Endothelial cell of umbilical vein (primary cell): ENCODE data around the gene CCL21. TPM values are rescaled to one million over a fixed set of nuclear protein-coding genes. Genes with fewer than 3 reads are reported as not detected.

ENCODE experiments used
- BruUV-seq: library from RNA; stranded (reverse); fragments of 400-500 nt; replicated peaks from 2 replicates; lab custom pipeline; 2021; lab: Mats Ljungman, UMichigan
- CTCF ChIA-PET: fragments of 300-600, 350-600 bp; sonication (Branson Sonifier 250); formaldehyde crosslinking; loops from one replicate; lab custom pipeline; 2021; ENCODE audit warnings: antibody characterized with exemption, inconsistent platforms; lab: Charles Lee
- POLR2A ChIA-PET: fragments of 300-600, 350-600 bp; sonication (Branson Sonifier 250); formaldehyde crosslinking; loops from one replicate; lab custom pipeline; 2021; ENCODE audit warnings: antibody characterized with exemption, inconsistent platforms; lab: Charles Lee
- DNase-seq: peaks from one replicate; pipeline ENCODE4 v3.0.0-alpha.2; 2011; ENCODE audit warnings: low read depth, low spot score
- FAIRE-seq: peaks from 2 replicates; lab custom pipeline; 2011; peaks lifted over from hg19 to GRCh38; lab: Jason Lieb, UNC
- H2AFZ ChIP-seq: 2 replicates; pipeline ENCODE4 v1.6.0; 2012; ENCODE audit warnings: low read depth, low read length, control low read depth, inconsistent platforms
- H3K27ac ChIP-seq: 2 replicates; pipeline ENCODE4 v1.5.1; 2011; ENCODE audit warnings: low read depth, mild to moderate bottlenecking, control low read depth, low read length, moderate library complexity; ENCODE audit not compliant: insufficient read depth
- H3K27me3 ChIP-seq, 2 experiments: 2 replicates each; pipeline versions ENCODE4 v1.6.0 to v1.6.1; 2011; ENCODE audit warnings: low read length in 2 of 2, mixed read lengths in 1 of 2; ENCODE audit not compliant: control insufficient read depth in 2 of 2, insufficient read depth in 2 of 2
- H3K36me3 ChIP-seq, 2 experiments: 2 replicates in 1 of 2; 3 replicates in 1 of 2; pipeline ENCODE4 v1.5.1; 2011; ENCODE audit warnings: low read length in 2 of 2, mild to moderate bottlenecking in 1 of 2, moderate library complexity in 1 of 2; ENCODE audit not compliant: control insufficient read depth in 2 of 2, insufficient read depth in 2 of 2; ENCODE audit errors: extremely low read depth in 1 of 2
- H3K4me1 ChIP-seq: 3 replicates; pipeline ENCODE4 v1.5.1; 2011; ENCODE audit warnings: mild to moderate bottlenecking, low read length; ENCODE audit not compliant: control insufficient read depth, insufficient read depth; ENCODE audit errors: extremely low read depth
- H3K4me2 ChIP-seq: 2 replicates; pipeline ENCODE4 v1.6.1; 2011; ENCODE audit warnings: low read length, control low read depth, mixed read lengths; ENCODE audit not compliant: insufficient read depth
- H3K4me3 ChIP-seq, 3 experiments: fragments of 200-600 bp in 1 of 3; sonication (generic), shearing (Covaris generic) in 1 of 3; replicated peaks in 1 of 3; 2 replicates each; pipeline ENCODE4 v1.5.1; 2011 to 2016; ENCODE audit warnings: control low read depth in 3 of 3, low read length in 3 of 3, mild to moderate bottlenecking in 2 of 3, inconsistent platforms in 1 of 3, low read depth in 1 of 3, moderate library complexity in 1 of 3; ENCODE audit not compliant: insufficient read depth in 1 of 3
- H3K79me2 ChIP-seq: 2 replicates; pipeline ENCODE4 v1.6.0; 2012; ENCODE audit warnings: low read length, inconsistent platforms; ENCODE audit not compliant: control insufficient read depth, insufficient read depth
- H3K9ac ChIP-seq: replicated peaks from 2 replicates; pipeline ENCODE3; 2011; ENCODE audit warnings: low read length, control low read depth; ENCODE audit not compliant: insufficient read depth; ENCODE audit errors: extremely low read depth
- H3K9me1 ChIP-seq: replicated peaks from 3 replicates; pipeline ENCODE4 v1.6.0; 2011; ENCODE audit warnings: mild to moderate bottlenecking, low read length; ENCODE audit not compliant: control insufficient read depth, insufficient read depth; ENCODE audit errors: extremely low read depth
- H3K9me3 ChIP-seq: replicated peaks from 2 replicates; pipeline ENCODE4 v1.5.1; 2012; ENCODE audit warnings: low read length, inconsistent platforms; ENCODE audit not compliant: control insufficient read depth, insufficient read depth
- H4K20me1 ChIP-seq: replicated peaks from 2 replicates; pipeline ENCODE3; 2011; ENCODE audit warnings: mild to moderate bottlenecking, low read length; ENCODE audit not compliant: control insufficient read depth, insufficient read depth; ENCODE audit errors: extremely low read depth
- CTCF ChIP-seq, 2 donors: IDR thresholded peaks; 1 replicate in 1 of 2; 2 replicates in 1 of 2; pipeline ENCODE4 v1.5.1; 2011; ENCODE audit warnings: low read length in 2 of 2, mild to moderate bottlenecking in 2 of 2, moderate library complexity in 2 of 2, control low read depth in 1 of 2, inconsistent platforms in 1 of 2, low read depth in 1 of 2; ENCODE audit not compliant: insufficient read depth in 1 of 2; ENCODE audit errors: extremely low read depth in 1 of 2
- EZH2 ChIP-seq: IDR thresholded peaks from 2 replicates; pipeline ENCODE4 v1.6.1; 2012; ENCODE audit warnings: borderline replicate concordance, low read depth, mild to moderate bottlenecking, moderate library complexity, low read length, inconsistent platforms; ENCODE audit not compliant: severe bottlenecking
- FOS ChIP-seq: IDR thresholded peaks from 2 replicates; pipeline ENCODE4 v1.6.1; 2011; ENCODE audit warnings: mild to moderate bottlenecking, low read length, moderate library complexity, borderline replicate concordance; ENCODE audit not compliant: insufficient read depth
- GATA2 ChIP-seq: IDR thresholded peaks from 2 replicates; pipeline ENCODE4 v1.7.0; 2011; ENCODE audit warnings: low read depth, mild to moderate bottlenecking, moderate library complexity, mixed read lengths, low read length; ENCODE audit not compliant: insufficient read length, insufficient read depth
- JUN ChIP-seq: IDR thresholded peaks from 2 replicates; pipeline ENCODE4 v1.6.1; 2011; ENCODE audit warnings: borderline replicate concordance, low read depth; ENCODE audit not compliant: insufficient read length, insufficient read depth
- MYC ChIP-seq: IDR thresholded peaks from one replicate; pipeline ENCODE4 v1.6.1; 2011; ENCODE audit warnings: mild to moderate bottlenecking, low read depth, low read length
- POLR2A ChIP-seq: IDR thresholded peaks from 2 replicates; pipeline ENCODE4 v1.6.1; 2012; ENCODE audit warnings: low read depth, mild to moderate bottlenecking, control low read depth, low read length
- POLR2AphosphoS5 ChIP-seq: IDR thresholded peaks from 2 replicates; pipeline ENCODE4 v1.6.1; 2012; ENCODE audit warnings: low read depth, mild to moderate bottlenecking, control low read depth, low read length, moderate library complexity; ENCODE audit not compliant: insufficient read depth
- dilution Hi-C: fragments of 300-500 bp; cut with MboI; formaldehyde crosslinking; loops from one replicate; pipeline ENCODE4 v1.15.0; 2019; ENCODE audit warnings: low sequenced_read_pairs; ENCODE audit not compliant: extremely low pct_ligation_motif_present
- intact Hi-C: fragments of 100-400 bp; cut with micrococcal nuclease; formaldehyde crosslinking; loops from one replicate; pipeline ENCODE4 v1.10.0; 2022
- polyA plus RNA-seq, 4 experiments: library from polyadenylated mRNA; depleted of rRNA in 3 of 4; stranded (reverse) in 3 of 4; unstranded in 1 of 4; fragments of >200 nt; gene quantifications; 2 replicates each; pipeline versions ENCODE4 v1.2.1 to v1.2.3, GENCODE V29; 2011 to 2012; ENCODE audit warnings: missing spikeins in 1 of 4
- total RNA-seq: library from RNA; stranded (reverse); gene quantifications from 2 replicates; pipeline ENCODE4 v1.2.3, GENCODE V29; 2021
- TF ChIP-seq, protein P1 (sequence below): IDR thresholded peaks from 2 replicates; pipeline ENCODE4 v1.6.1; 2011; ENCODE audit not compliant: insufficient read depth, insufficient read length

Gene CCL21
- total and polyA plus RNA-seq, 2 donors (not counting 3 experiments of a cell fraction or from before 2014, with no cell fraction given): 0.17 TPM; not detected in 1

- Histone ChIP-seq H3K79me2 (no peaks in the 10 kb centered on the region), H3K4me2 (no peak overlapping the region), H3K4me3 (no peak overlapping the region), H3K9ac (no peak overlapping the region), H3K9me1 (no peaks in the 10 kb centered on the region), H2AFZ (no peak overlapping the region), H3K9me3 (no peaks in the 10 kb centered on the region), H3K36me3 (no peaks in the 10 kb centered on the region), H3K27me3 (peaks cover 4 to 5% of the 10 kb centered on the region in 2 experiments), H3K27ac (no peak overlapping the region), H4K20me1 (no peaks in the 10 kb centered on the region), H3K4me1 (no peaks in the 10 kb centered on the region)
- ChIA-PET CTCF (interaction anchor here (1.8 to 3.5 kb wide), 2 partner anchors 15 to 17 kb away, joined by 7 to 17 read pairs; no protein-coding TSS in a partner anchor), POLR2A (no interaction called here)
- DNase-seq (no peak), FAIRE-seq (no peak)
- TF ChIP-seq MYC (no peak), GATA2 (no peak), FOS (no peak), POLR2A (no peak), CTCF (IDR thresholded peaks at IDR 0.05; ENCODE audit: extremely low read depth in 1 of 2, insufficient read depth in 1 of 2, low read depth in 1 of 2, low read length in 2 of 2) (no peak), EZH2 (no peak), POLR2AphosphoS5 (no peak), JUN (no peak)
- TF ChIP-seq, protein P1, sequence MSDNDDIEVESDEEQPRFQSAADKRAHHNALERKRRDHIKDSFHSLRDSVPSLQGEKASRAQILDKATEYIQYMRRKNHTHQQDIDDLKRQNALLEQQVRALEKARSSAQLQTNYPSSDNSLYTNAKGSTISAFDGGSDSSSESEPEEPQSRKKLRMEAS: no peak
- dilution Hi-C loops (no loop called here), intact Hi-C loops (no loop called here)
- BruUV-seq: no TSS peak
These were observed 24.3 kb downstream of the CCL21 start for GRCh38 chr9:34685591-34685990.
